ENCODE results near the gene ADAT2.
"Not testable (repeated sequence)": the region's sequence is repeated elsewhere in the genome, so short reads cannot be mapped to it uniquely, and the experiment has no call there.

Gene ADAT2

DNA sequence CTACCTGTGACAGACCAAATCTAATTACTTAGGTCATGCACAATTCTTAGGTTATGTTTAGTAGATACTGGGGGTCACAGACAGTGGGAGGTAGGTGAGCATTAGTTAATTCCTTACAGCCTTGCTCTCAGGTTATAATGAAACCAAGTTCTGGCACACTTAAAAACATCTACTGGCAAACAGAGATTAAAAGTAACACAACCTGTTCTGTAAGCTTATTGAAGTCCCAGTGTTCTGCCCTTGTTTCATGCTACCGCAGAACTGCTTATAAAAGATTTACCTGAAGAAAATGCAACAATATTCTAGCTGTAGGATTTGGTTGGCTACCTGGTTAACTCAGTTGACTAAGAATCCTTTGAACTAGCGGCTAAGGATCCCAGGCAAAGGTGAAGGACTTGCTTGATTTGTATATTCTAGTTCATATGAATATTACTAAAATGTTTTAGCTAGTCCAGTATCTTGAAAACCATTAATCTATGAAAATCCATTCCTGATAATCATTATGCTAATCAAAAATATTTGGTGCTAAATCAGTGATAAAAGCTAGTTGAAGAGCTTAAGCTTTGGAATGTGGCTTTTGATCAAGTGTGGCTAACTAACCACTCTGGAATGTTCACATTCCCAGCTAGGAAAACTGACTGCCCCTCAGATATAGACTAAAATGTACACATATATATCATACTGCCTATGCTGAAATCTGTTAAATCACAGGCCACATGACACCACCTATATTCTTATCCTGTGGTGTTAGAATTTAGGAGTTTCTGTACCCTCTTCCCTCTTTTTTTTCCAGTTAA lies 7.3 kb upstream of the ADAT2 start:
- Histone ChIP-seq H3K9me3 (ENCODE audit: control insufficient read depth, insufficient read depth, low read length) (no peaks in the 10 kb centered on the region), H3K9ac (ENCODE audit: low read depth, low read length) (no peak overlapping the region), H3K36me3 (ENCODE audit: insufficient read depth, low read length) (no peaks in the 10 kb centered on the region), H3K4me1 (ENCODE audit: insufficient read depth, low read length) (peaks cover 3% of the 10 kb centered on the region; the same call in 1 of the 2 replicates)

DNA sequence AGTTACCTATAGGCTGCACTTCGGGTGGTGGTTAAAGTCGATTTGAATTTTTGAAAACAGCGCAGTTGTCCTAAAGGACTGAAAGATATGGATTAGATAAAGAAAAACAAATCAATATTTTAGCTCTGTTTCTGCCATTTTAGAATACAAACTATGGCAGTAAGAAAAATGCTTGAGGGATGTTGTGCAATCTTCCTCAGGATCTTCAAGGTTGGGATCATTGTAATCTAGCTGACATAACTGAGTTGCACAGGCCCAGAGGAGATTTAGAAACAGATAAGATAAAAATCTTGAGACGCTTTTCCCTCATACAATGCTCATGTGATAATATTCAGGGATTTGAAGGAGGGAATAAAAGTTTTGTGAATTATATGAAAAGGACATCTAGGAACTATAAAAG lies 1.0 kb upstream of the ADAT2 start:
- H3K36me3 ChIP-seq (ENCODE audit: insufficient read depth, low read length): no peaks in the 10 kb centered on the region
- H3K9ac ChIP-seq (ENCODE audit: low read depth, low read length): peak overlapping the region; percentile 86; the same call in 1 of the 2 replicates
- H3K4me1 ChIP-seq (ENCODE audit: insufficient read depth, low read length): no peaks in the 10 kb centered on the region
- no peaks in the 10 kb centered on the region for H3K9me3 ChIP-seq (ENCODE audit: control insufficient read depth, insufficient read depth, low read length)

DNA sequence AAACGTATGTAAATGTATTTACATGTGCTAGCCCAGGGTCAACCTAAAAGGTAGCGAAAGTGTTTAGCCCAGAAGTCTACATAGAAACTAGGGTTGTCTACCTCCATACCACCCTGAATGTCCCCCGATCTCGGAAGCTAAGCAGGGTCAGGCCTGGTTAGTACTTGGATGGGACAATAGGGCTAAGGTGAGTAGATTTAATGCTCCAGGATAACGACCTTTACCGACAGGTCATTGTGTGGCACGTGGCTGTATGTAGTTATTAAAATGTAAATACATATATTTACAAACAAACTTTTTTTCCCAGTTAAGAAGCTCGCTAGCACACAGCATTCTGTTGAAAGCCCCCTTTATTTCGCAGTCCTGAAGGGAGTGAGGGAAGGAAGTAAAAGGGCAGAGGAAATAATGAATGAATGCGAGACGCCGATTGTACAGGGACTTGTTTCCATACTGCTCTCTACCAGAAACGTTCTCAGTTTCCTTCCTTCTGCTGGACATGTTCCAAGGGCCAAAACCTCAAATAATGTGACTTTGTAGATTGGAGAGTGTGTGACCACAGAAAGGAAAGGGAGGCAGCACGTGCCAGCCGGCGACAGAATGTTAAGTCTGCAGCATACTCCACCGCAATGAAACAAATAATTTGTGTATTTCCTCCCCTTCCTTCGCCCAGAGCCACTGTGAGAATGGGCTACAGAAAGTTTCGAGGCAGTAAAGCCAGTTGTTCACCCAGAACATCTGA lies 612 bp downstream of the ADAT2 start:
- H3K4me1 ChIP-seq (ENCODE audit: insufficient read depth, low read length): no peaks in the 10 kb centered on the region
- H3K36me3 ChIP-seq (ENCODE audit: insufficient read depth, low read length): no peaks in the 10 kb centered on the region
- peak overlapping the region; percentile 86 for H3K9ac ChIP-seq (ENCODE audit: low read depth, low read length)
- no peaks in the 10 kb centered on the region for H3K9me3 ChIP-seq (ENCODE audit: control insufficient read depth, insufficient read depth, low read length)

DNA sequence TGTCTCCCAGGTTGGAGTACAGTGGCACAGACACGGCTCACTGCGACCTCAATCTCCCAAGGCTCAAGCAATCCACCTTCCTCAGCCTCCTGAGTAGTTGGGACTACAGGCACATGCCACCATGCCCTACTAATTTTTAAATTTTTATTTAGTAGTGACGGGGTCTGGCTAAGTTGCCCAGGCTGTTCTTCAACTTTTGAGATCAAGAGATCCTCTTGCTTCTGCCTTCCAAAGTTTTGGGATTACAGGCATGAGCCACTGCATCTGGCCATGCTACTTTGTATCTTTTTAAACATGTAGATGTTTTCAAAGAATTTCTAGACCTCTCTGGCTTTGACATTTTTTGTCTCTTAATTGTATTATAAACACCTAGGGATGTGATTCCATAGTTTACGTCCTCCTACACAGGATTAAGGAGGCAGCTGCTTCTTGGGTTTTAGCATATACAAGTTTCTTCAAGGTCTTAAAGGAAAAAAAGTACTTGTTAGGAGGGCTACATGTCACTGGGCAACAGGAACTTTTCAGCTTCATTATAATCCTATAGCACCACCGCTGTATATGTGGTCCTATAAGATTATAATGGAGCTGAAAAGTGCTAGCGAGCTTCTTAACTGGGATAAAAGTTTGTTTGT lies 1.3 kb downstream of the ADAT2 start:
- Histone ChIP-seq H3K4me1 (ENCODE audit: insufficient read depth, low read length) (no peaks in the 10 kb centered on the region; the same call in 1 of the 2 replicates), H3K9me3 (ENCODE audit: control insufficient read depth, insufficient read depth, low read length) (no peaks in the 10 kb centered on the region), H3K36me3 (ENCODE audit: insufficient read depth, low read length) (no peaks in the 10 kb centered on the region), H3K9ac (ENCODE audit: low read depth, low read length) (peak overlapping the region; percentile 86)

DNA sequence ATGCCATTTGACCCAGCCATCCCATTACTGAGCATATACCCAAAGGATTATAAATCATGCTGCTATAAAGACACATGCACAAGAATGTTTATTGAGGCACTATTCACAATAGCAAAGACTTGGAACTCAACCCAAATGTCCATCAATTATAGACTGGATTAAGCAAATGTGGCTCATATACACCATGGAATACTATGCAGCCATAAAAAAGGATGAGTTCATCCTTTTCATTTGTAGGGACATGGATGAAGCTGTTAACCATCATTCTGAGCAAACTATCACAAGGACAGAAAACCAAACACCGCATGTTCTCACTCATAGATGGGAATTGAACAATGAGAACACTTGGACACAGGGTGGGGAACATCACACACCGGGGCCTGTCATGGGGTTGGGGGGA lies 2.6 kb downstream of the ADAT2 start:
- H3K4me1 ChIP-seq (ENCODE audit: insufficient read depth, low read length); H3K9me3 ChIP-seq (ENCODE audit: control insufficient read depth, insufficient read depth, low read length); H3K9ac ChIP-seq (ENCODE audit: low read depth, low read length); H3K36me3 ChIP-seq (ENCODE audit: insufficient read depth, low read length): not testable (repeated sequence)

DNA sequence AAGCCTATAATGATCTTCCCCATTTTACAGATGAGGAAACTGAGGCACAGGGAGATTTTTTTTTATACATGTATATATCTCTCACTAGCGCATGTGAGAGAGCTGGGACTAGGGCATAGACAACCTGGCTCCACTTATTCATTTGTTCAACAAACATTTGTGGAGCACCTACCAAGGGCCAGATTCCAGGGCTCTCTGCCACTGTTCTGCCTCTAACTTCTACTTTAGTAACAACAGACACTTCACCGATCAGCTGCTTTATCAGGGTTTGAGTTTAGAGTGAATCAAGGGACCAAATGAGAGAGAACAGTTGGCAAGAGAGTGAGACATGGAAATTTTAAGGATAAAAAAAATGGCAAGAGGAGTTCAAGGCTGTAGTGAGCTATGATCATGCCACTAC lies 7.4 kb downstream of the ADAT2 start:
- Histone ChIP-seq H3K36me3 (ENCODE audit: insufficient read depth, low read length) (peaks cover 9% of the 10 kb centered on the region; the same call in 1 of the 2 replicates), H3K4me1 (ENCODE audit: insufficient read depth, low read length) (no peaks in the 10 kb centered on the region; the same call in 1 of the 2 replicates), H3K9me3 (ENCODE audit: control insufficient read depth, insufficient read depth, low read length) (no peaks in the 10 kb centered on the region), H3K9ac (ENCODE audit: low read depth, low read length) (no peak overlapping the region)

DNA sequence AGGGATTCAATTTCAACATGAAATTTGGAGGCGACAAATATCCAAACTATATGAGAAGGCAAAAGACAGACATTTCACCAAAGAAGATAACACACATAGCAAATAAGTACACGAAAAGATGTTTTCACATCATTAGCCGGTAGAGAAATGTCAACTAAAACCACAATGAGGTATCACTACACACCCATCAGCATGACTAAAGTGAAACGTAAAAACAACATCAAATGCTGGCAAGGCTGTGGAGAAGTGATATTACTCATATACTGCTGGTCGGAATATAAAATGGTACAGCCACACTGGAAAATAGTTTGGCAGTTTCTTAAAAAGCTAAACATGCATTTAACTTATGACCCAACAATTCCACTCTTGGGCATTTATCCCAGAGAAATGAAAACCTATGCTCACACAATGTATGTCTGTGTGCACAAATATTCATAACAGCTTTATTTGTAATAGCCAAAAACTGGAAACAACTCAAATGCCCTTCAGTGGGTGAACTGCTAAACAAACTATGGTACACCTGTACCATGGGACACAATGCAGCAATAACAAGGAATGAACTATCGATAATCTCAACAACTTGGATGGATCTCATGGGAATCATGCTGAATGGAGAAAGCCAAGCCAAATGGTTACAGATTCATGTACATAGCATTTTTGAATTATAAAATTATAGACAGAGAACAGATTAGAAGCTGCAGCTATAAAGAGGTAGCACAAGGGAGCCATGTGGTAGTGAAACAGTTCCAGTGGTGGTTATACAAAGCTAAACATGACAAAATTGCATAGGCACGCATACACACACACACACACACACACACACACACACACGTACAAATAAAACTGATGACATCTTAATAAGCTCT lies 8.6 kb downstream of the ADAT2 start:
- H3K9me3 ChIP-seq (ENCODE audit: control insufficient read depth, insufficient read depth, low read length): no peaks in the 10 kb centered on the region
- no peaks in the 10 kb centered on the region; the same call in 1 of the 2 replicates for H3K4me1 ChIP-seq (ENCODE audit: insufficient read depth, low read length)
- no peak overlapping the region for H3K9ac ChIP-seq (ENCODE audit: low read depth, low read length)
- peaks cover 9% of the 10 kb centered on the region; the same call in 1 of the 2 replicates for H3K36me3 ChIP-seq (ENCODE audit: insufficient read depth, low read length)

DNA sequence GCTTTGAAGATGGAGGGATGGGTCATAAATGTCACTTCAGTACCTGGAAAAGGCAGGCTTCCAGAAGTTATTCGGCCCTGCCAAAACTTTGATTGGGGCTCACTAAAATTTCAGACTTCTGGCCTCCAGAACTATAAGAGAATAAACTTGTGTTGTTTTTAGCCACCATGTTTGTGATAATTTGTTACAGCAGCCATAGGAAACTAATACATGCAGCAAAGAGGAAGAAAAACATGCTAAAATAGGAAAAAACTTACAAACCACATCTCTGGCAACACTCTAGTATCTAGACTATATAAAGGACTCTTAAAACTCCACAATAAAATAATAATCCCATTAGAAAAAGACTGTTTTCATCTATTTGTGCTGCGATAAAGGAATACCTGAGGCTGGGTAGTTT lies 9.5 kb downstream of the ADAT2 start:
- Histone ChIP-seq H3K9ac (ENCODE audit: low read depth, low read length) (no peak overlapping the region), H3K4me1 (ENCODE audit: insufficient read depth, low read length) (no peaks in the 10 kb centered on the region; the same call in 1 of the 2 replicates), H3K36me3 (ENCODE audit: insufficient read depth, low read length) (peaks cover 9% of the 10 kb centered on the region; the same call in 1 of the 2 replicates), H3K9me3 (ENCODE audit: control insufficient read depth, insufficient read depth, low read length) (no peaks in the 10 kb centered on the region)

DNA sequence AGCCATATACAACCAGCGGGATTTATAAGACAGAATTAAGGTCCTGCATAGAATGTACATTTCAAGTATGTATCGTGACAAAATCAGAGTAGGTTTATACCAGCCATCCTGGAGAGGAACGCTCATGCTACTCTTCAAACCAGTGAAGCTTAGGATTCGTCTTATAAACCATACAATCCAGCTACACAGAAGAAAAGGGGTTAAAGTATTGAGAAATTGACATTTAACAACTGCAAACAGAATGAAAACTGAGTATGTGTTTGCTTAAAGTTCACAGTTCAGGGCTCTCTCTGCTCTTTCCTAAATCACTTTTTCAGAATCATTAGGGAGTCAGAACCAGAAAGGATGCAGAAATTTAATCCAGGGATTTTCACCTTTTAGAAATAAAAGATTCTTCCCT lies 17.9 kb downstream of the ADAT2 start:
- H3K9ac ChIP-seq (ENCODE audit: low read depth, low read length): no peak overlapping the region
- peaks cover 2% of the 10 kb centered on the region; the same call in 1 of the 2 replicates for H3K36me3 ChIP-seq (ENCODE audit: insufficient read depth, low read length)
- H3K9me3 ChIP-seq (ENCODE audit: control insufficient read depth, insufficient read depth, low read length): no peaks in the 10 kb centered on the region
- H3K4me1 ChIP-seq (ENCODE audit: insufficient read depth, low read length): no peaks in the 10 kb centered on the region

DNA sequence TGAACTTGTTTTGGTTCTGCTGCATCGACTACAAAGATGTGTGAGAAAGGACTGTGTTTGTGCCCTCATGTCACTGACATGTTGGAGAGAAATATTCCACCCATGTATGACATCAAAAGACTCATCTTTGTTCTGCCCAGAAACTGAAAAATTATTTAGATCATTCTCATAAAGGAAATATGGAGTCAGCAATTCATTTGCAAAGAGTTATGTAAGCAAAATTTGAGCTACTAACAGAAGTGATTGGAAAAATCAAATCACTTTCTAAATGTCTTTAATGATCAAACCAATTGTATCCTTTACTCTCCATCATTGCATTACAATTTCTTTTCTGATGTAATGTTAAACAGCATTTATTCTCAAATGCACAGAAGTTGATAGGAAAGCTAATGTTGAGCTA lies 19.3 kb downstream of the ADAT2 start:
- Histone ChIP-seq H3K36me3 (ENCODE audit: insufficient read depth, low read length) (peaks cover 2% of the 10 kb centered on the region; the same call in 1 of the 2 replicates), H3K9me3 (ENCODE audit: control insufficient read depth, insufficient read depth, low read length) (no peaks in the 10 kb centered on the region), H3K9ac (ENCODE audit: low read depth, low read length) (no peak overlapping the region), H3K4me1 (ENCODE audit: insufficient read depth, low read length) (no peaks in the 10 kb centered on the region)

DNA sequence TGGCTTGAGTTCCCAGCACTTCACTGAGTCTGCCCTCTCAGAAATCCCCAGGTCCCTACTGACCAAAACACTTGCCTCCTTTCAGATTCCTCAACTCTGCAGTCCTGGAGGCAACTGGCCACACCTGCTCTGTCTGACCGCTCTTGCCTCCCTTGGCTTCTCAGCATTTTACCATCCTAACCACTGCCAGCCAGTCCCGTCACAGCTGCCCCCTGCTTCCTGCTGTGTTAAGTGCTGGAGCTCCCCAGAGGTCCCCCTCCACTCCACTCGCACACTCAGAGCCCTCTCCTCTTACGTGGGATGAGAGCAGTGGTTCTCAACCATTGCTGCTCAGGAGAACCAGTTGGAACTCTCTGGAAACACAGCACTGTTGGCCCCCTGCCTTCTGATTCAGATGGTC lies 20.5 kb downstream of the ADAT2 start:
- H3K4me1 ChIP-seq (ENCODE audit: insufficient read depth, low read length): no peaks in the 10 kb centered on the region
- H3K9ac ChIP-seq (ENCODE audit: low read depth, low read length): no peak overlapping the region
- H3K9me3 ChIP-seq (ENCODE audit: control insufficient read depth, insufficient read depth, low read length): no peaks in the 10 kb centered on the region
- H3K36me3 ChIP-seq (ENCODE audit: insufficient read depth, low read length): peaks cover 2% of the 10 kb centered on the region; the same call in 1 of the 2 replicates

DNA sequence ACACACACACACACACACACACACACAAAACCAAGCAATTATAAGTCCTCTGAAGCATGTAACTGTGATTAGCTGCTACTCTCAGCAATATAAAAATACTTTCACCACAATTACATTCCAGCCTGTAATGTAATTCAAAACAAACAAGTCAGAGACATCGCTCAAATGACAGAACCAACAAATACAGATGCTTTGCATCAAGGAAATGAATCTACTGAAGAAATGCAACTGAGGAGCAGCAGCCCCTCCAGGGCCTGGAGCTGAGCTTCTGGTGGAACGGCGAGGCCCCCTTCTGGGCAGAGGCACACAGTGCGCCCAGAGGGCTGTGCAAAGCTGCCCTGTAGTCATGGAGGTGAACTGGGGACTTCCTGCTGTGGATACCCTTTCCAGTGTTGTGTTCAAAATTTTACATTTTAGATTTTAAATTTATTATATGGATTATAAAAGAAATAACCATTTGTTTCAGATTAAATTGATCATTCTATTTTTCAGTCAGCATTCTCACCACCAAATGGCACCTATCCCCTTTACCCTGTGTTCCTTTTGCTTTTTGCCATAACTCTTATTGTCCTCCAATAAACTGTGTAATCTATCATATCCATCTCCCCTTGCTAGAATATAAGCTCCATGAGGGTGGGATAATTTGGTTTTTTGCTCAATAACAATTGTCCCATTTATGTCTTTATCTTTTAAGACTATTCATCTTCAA lies 23.2 kb downstream of the ADAT2 start:
- Histone ChIP-seq H3K36me3 (ENCODE audit: insufficient read depth, low read length) (no peaks in the 10 kb centered on the region), H3K4me1 (ENCODE audit: insufficient read depth, low read length) (no peaks in the 10 kb centered on the region), H3K9ac (ENCODE audit: low read depth, low read length) (no peak overlapping the region), H3K9me3 (ENCODE audit: control insufficient read depth, insufficient read depth, low read length) (no peaks in the 10 kb centered on the region)

DNA sequence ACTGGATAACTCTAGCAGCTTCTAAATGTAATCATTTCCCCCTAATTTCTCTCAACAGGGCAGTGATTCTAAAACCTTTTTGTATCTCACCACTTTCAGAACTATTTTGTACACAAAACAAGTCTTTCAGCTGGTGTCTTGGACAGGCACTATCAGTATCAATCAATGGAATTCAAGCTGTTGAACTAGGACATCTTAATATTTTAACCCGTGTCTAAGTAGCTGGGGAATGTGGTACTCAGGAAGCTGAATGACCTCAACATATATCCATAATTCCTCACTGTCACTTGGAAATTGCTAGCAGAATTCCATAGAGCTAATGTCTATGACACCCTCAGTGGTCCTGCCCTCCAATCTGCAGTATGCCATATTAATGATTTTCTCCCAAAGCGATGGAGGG lies 24.5 kb downstream of the ADAT2 start:
- Histone ChIP-seq H3K4me1 (ENCODE audit: insufficient read depth, low read length) (no peaks in the 10 kb centered on the region), H3K36me3 (ENCODE audit: insufficient read depth, low read length) (no peaks in the 10 kb centered on the region), H3K9me3 (ENCODE audit: control insufficient read depth, insufficient read depth, low read length) (no peaks in the 10 kb centered on the region), H3K9ac (ENCODE audit: low read depth, low read length) (no peak overlapping the region)
